ENCODE data around the gene AK9.
"Not testable (repeated sequence)": the region's sequence is repeated elsewhere in the genome, so short reads cannot be mapped to it uniquely, and the experiment has no call there.

AK9 gene

GRCh38 chr6:109480993-109481480 lies 210.0 kb downstream of the AK9 start:
- no peak for DNase-seq (ENCODE audit: low read depth in 2 of 2)

GRCh38 chr6:109478841-109479624 lies 212.0 kb downstream of the AK9 start:
- no peak for DNase-seq (ENCODE audit: low read depth in 2 of 2)

GRCh38 chr6:109478222-109478805 lies 212.7 kb downstream of the AK9 start:
- no peak for DNase-seq (ENCODE audit: low read depth in 2 of 2)

GRCh38 chr6:109477725-109478124 lies 213.3 kb downstream of the AK9 start:
- DNase-seq (ENCODE audit: low read depth in 2 of 2), result no peak

GRCh38 chr6:109477184-109477583 lies 213.8 kb downstream of the AK9 start:
- DNase-seq (ENCODE audit: low read depth in 2 of 2), result no peak

GRCh38 chr6:109475625-109476024 lies 215.4 kb downstream of the AK9 start:
- DNase-seq (ENCODE audit: low read depth in 2 of 2), result no peak

- DNase-seq (ENCODE audit: low read depth in 2 of 2), result no peak
Measured at GRCh38 chr6:109474995-109475394, 216.0 kb downstream of the AK9 start.

- no peak for DNase-seq (ENCODE audit: low read depth in 2 of 2)
Measured at GRCh38 chr6:109473120-109473519, 217.9 kb downstream of the AK9 start.

GRCh38 chr6:109472132-109472995 lies 218.6 kb downstream of the AK9 start:
- no peak for DNase-seq (ENCODE audit: low read depth in 2 of 2)

GRCh38 chr6:109471105-109471810 lies 219.7 kb downstream of the AK9 start:
- no peak for DNase-seq (ENCODE audit: low read depth in 2 of 2)

GRCh38 chr6:109469591-109470189 lies 221.3 kb downstream of the AK9 start:
- no peak for DNase-seq (ENCODE audit: low read depth in 2 of 2)

- DNase-seq (ENCODE audit: low read depth in 2 of 2), result no peak
Measured at GRCh38 chr6:109467696-109468095, 223.3 kb downstream of the AK9 start.

- DNase-seq (ENCODE audit: low read depth in 2 of 2), result no peak
Measured at GRCh38 chr6:109466212-109466923, 224.6 kb downstream of the AK9 start.

GRCh38 chr6:109465772-109466171 lies 225.2 kb downstream of the AK9 start:
- no peak for DNase-seq (ENCODE audit: low read depth in 2 of 2)

GRCh38 chr6:109461733-109462526 lies 229.1 kb downstream of the AK9 start:
- DNase-seq (ENCODE audit: low read depth in 2 of 2), result no peak

GRCh38 chr6:109461205-109461604 lies 229.8 kb downstream of the AK9 start:
- not testable (repeated sequence) for DNase-seq (ENCODE audit: low read depth in 2 of 2)

- no peak for DNase-seq (ENCODE audit: low read depth in 2 of 2)
Measured at GRCh38 chr6:109460161-109460829, 230.7 kb downstream of the AK9 start.

- DNase-seq (ENCODE audit: low read depth in 2 of 2), result peak in 1 of 2 donors; percentile 30
Measured at GRCh38 chr6:109458774-109459531, 232.0 kb downstream of the AK9 start.

All from stimulated activated CD8-positive, alpha-beta memory T cell treated with anti-CD3 and anti-CD28 coated beads, Interleukin-15, amount 100 ng/mL, for 4 hours (primary cell).